Activated CD8-positive, alpha-beta memory T cell treated with anti-CD3 and anti-CD28 coated beads for 1 hour (primary cell): ENCODE measurements around the gene EHD3.

Experiments used
- DNase-seq, 2 donors: peaks; one replicate each; pipeline ENCODE4 v3.0.0-alpha.2; 2020; ENCODE audit warnings: low read depth in 1 of 2; ENCODE audit errors: extremely low read depth in 1 of 2

EHD3 gene

GRCh38 chr2:31233741-31234682 lies at the start of gene EHD3:
Gene EHD3 (plus strand): TSS chr2:31234152. CDS start chr2:31234622, 470 bp downstream.
- peak; percentile 22 to 63 for DNase-seq

DNA sequence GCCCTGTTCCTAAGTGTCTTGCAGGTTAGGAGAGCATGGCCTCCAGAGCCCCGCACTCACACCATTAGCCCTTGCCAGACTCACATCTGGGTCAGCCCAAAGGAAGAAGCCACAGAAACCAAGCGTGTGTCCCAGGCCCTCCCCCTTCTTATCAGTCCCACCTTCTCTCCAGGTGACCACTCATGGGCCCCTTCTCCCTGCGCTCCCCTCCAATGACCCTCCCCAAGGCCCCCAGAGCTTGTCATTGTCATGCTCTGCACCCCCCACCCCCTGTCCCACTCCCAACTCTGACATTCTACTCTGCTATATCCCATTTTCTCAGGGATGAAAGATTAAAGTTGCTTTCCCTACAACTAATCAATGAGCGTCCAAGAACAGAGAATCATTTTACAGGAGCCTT lies 46.8 kb upstream of the EHD3 start:
- DNase-seq, result no peak

GRCh38 chr2:31188131-31188530 lies 45.8 kb upstream of the EHD3 start:
- no peak for DNase-seq

- DNase-seq, result no peak
Observed at GRCh38 chr2:31189141-31189540, 44.8 kb upstream of the EHD3 start.

GRCh38 chr2:31190188-31190587 lies 43.8 kb upstream of the EHD3 start:
- no peak for DNase-seq

DNA sequence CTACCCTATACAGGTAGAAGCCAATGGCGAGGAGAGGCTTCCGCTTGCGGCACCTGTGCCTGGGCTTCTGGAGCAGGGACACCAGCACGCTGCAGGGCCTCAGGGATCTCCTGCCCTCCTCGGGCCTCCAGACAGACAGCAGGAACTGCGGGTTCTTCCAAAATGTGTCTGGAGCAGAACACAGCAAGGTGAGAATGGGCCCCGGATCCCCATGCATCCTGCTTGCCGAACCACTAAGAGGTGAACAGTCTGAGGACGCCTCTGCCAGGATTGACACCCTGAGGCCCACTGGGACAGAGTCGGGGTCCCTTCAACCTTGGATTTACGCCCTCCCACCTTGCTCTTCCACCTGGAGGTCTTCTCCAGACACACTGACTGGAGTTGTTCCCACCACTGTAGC lies 42.0 kb upstream of the EHD3 start:
- no peak for DNase-seq

GRCh38 chr2:31192396-31192795 lies 41.6 kb upstream of the EHD3 start:
- no peak for DNase-seq

DNA sequence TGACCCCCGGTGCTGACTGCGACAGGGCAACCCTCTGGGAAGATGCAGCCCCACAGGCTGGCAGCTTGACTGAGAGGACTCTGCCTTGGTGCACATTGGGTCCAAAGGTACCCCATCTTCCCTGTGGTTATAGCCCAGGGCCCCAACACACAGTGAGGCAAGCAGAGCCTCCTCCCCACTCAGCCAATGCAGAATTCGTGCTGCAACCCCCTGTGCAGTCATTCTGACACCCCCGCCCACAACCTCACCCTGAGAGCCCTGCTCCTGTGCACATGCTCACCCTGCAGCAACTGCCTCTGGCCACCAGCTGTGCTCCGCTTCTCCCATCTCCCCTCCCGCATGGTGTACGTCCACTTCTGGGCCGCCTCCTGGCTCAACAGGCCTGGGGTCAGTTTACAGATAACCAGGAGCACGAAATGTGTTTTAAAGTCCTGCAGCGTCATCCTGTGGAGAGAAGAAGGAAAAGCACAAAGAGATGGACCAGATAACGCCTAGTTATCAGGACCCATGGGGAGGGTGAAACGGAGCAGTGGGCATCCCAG lies 41.0 kb upstream of the EHD3 start:
- DNase-seq, result no peak

DNA sequence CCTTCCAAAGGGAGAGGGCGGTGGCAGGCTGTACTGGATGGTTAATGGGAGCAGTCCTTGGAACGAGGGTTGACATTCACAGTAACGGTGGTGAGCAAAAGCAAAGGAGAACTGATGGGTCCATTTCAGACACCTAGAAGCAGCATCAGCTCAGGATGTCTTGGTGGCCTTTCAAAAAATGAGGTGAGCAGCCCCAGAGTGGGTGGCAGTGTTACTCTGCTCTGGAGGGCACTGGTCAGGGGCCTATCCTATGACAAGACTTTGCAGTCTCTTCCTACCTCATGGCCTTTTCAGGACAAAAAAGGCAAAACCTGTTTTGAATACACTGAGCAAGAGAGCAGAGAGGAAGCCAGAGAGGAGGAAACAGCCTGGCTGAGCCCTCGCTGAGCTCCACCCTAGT lies 40.1 kb upstream of the EHD3 start:
- no peak for DNase-seq

GRCh38 chr2:31196622-31197021 lies 37.3 kb upstream of the EHD3 start:
- no peak for DNase-seq

- no peak for DNase-seq
Observed at GRCh38 chr2:31197166-31197565, 36.8 kb upstream of the EHD3 start.

DNA sequence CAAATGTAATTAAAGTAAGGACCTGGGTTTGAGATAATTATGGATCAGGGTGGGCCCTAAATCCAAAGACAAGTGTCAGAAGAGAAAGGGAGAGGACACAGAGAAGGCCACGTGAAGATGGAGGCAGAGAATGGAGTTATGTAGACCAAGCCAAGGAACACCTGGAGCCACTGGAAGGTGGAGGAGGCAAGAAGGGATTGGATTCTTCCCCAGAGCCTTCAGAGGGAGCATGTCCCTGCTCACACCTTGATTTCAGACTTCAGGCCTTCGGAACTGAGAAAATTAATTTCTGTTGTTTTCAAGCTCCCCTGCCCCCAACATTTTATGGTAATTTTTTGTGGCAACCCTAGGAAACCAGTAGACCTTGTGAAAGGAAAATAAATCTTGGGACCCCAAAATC lies 36.3 kb upstream of the EHD3 start:
- DNase-seq, result no peak

DNA sequence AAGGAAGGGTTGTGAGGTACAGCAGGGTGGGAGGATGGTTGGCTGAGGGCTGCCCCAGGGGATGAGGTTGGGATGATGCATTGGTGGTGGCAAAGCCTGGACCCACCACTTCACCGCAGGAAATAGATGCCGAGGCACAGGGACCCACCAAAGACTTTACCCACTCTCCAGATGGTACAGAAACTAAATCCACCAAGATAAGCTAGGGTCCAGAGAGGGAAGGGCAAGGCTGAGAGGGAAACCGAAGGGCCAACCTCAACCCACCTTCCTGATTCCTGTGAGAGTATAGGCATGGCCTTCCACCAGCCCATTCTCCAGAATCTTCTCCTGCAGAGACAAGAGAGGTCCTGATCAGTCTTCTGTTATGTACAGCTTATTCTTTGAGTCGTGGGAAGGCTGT lies 34.7 kb upstream of the EHD3 start:
- no peak for DNase-seq

DNA sequence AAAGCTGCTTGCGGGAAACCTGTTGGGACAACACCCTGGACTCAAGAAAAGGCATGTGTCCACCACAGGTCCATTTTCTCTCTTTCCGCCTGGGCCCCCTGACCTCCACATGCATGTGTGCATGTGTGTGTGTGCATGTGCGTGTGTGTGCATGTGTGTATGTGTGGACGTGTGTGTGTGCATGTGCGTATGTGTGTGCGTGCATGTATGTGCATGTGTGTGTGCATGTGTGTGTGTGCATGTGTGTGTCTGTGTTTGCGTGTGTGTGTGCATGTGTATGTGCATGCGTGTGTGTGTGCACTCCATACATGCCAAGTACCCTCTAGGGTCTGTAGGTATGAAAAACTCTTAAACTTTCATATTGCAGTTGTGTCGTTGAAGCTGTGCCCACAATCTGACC lies 33.0 kb upstream of the EHD3 start:
- no peak for DNase-seq

DNA sequence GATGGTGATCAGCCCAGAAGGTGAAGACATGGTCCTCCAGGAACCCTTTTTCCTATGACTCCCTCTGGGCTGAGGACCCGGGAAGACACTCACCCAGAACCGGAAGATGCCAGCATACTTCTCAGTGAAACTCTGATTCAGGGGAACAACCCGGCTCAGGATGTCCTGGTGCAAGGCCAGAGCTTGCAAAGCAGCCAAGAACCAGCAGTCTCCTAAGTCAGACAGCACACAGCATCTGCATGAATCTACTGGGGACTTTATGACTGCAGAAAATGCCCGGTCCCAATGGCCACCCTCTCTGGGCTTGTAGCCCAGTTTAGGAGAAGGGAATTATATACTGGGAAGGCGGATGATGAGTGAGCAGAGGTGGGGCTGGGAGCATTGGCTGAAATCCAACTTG lies 31.9 kb upstream of the EHD3 start:
- DNase-seq, result no peak

DNA sequence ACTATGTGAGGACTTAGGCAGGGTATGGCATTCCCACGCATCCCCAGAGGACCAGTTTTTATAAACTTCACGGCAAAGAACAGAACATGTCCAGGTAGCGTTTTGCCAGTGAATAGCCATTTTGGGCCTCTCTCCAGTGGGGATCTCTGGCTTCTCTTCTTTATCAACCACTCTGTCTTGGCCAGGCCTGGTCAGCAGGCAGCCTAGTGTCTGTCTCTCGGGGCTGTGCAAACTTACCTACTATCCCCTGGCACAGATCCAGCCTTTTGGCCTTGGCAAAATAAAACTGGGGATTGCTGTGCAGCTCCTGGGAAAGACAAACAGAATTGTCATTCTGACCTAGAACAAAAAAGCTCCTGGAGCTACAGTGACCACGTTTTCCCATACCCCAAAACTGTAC lies 31.1 kb upstream of the EHD3 start:
- DNase-seq, result no peak

DNA sequence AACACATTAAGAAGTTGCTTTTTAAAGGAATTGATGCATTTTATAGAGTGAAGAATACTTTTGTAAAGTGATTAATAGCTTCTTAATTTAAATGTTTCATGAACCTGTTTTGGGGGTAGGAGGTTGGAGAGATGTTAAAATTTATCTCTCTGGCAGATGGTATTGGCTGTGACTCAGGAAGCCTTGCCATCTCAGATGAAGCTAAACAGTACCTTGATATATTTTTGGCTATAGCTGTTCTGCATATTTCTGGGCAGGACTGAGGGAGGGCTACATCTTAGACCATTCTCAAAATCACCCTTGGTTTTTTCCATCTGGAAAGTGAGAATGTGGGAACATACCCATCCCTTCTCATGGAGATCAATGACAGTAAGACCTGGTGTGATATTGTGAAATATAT lies 30.0 kb upstream of the EHD3 start:
- no peak for DNase-seq

- DNase-seq, result no peak
Observed at GRCh38 chr2:31204783-31205182, 29.2 kb upstream of the EHD3 start.

DNA sequence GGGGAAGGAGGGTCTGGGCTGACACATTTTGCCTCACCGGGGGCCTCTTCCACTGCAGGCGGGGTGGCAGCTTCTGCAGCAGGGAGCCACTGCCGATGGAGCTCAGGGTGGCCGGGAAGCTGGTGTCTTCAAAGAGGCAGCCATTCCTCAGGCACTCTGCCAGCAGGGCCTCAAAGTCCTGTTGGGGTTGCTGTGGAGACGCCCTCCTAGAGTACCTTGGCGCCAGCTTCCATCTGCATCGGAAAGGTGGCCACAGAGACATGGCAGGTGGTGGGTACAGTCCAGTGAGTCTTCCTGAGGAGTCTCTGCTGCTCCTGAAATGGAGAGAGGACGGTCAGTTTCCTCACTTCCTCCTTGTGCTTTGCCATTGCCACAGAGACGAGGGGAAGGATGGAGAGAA lies 28.8 kb upstream of the EHD3 start:
- no peak for DNase-seq

DNA sequence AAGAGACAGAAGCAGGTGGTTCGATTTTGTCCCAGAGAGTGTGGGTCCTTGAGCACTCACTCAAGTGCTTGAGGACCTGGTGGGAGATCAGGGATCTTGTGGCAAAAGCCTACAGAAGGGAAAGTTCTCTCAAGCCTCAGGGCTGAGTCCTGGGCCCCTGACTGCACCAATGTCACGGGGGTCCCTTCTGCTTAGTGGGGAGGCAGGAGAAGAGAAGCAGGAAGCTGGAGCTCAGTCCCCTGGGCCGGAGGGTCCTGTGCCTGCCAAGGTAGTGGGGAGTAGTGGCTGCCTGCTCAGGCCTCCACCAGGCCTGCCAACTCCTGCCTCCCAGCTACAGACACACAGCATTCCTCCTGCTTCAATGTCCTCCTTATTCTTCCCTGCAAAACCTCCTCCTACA lies 28.3 kb upstream of the EHD3 start:
- DNase-seq, result no peak

DNA sequence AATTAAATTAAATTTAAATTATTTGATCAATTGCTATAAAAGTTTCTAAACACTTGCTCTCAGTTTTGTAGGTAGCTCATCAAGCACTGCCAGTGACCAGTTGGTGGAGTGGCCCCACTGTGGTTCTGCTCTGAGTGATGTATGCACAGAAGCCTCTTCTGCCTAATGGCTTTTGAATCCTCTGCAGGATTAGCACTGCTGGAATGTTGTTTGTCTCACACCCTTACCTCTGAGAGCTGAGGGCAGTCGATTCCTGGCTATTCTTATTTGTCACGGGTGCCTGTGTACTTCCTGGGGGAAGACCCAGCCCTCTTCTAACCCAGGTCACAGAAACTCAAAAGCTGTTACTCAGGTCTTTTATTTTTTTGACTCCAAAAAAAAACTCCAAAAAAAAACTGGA lies 26.2 kb upstream of the EHD3 start:
- no peak for DNase-seq

DNA sequence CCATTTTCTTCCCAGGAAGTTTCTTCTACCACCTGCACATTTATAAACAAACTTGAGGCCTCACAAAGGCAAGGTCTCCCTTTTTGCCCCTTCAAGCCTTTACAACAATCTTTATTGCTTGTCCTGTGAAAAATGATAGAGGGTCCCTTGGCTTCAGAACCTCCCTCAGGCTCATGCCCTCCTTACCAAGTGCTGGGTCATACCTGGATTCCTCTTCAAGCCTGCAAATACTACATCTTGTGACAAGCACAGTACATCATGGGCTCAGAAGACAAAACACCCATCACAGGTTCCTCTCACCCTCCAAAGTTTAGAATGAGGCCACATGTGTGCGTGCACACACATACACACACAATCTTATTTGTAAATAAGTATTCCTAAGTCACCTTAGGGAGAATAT lies 25.7 kb upstream of the EHD3 start:
- no peak for DNase-seq
